ENCODE data around the gene MRPL14.

GRCh38 chr6:44152109-44152461, 24.8 kb upstream of the MRPL14 start:
- TF ChIP-seq, protein P1, sequence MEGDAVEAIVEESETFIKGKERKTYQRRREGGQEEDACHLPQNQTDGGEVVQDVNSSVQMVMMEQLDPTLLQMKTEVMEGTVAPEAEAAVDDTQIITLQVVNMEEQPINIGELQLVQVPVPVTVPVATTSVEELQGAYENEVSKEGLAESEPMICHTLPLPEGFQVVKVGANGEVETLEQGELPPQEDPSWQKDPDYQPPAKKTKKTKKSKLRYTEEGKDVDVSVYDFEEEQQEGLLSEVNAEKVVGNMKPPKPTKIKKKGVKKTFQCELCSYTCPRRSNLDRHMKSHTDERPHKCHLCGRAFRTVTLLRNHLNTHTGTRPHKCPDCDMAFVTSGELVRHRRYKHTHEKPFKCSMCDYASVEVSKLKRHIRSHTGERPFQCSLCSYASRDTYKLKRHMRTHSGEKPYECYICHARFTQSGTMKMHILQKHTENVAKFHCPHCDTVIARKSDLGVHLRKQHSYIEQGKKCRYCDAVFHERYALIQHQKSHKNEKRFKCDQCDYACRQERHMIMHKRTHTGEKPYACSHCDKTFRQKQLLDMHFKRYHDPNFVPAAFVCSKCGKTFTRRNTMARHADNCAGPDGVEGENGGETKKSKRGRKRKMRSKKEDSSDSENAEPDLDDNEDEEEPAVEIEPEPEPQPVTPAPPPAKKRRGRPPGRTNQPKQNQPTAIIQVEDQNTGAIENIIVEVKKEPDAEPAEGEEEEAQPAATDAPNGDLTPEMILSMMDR (IDR thresholded peaks at IDR 0.05) = no peak
- TF ChIP-seq POLR2A (IDR thresholded peaks at IDR 0.05) = no peak

Data from testis (tissue), 2 donors.